Fibroblast of mammary gland (primary cell): ENCODE measurements around the gene TECR.
A peak's percentile ranks its signal among the peaks of the same experiment; 100 is the strongest.

Source experiments
- DNase-seq: peaks from one replicate; pipeline ENCODE4 v3.0.0-alpha.2; 2010; ENCODE audit warnings: low read depth
- H3K4me3 ChIP-seq: 2 replicates; pipeline ENCODE4 v1.5.1; 2011; ENCODE audit warnings: low read depth, mild to moderate bottlenecking, low read length, moderate library complexity; ENCODE audit not compliant: control insufficient read depth
- TF ChIP-seq, protein P1 (sequence below): conservative IDR thresholded peaks from 2 replicates; pipeline ENCODE4 v1.5.1; 2011; ENCODE audit warnings: low read depth, low read length, inconsistent platforms; ENCODE audit not compliant: control insufficient read depth, insufficient read depth

The TECR gene

GRCh38 chr19:14517446-14517839 is 12.0 kb upstream of the TECR start:
- H3K4me3 ChIP-seq, result peak overlapping the region; percentile 76
- TF ChIP-seq, protein P1, sequence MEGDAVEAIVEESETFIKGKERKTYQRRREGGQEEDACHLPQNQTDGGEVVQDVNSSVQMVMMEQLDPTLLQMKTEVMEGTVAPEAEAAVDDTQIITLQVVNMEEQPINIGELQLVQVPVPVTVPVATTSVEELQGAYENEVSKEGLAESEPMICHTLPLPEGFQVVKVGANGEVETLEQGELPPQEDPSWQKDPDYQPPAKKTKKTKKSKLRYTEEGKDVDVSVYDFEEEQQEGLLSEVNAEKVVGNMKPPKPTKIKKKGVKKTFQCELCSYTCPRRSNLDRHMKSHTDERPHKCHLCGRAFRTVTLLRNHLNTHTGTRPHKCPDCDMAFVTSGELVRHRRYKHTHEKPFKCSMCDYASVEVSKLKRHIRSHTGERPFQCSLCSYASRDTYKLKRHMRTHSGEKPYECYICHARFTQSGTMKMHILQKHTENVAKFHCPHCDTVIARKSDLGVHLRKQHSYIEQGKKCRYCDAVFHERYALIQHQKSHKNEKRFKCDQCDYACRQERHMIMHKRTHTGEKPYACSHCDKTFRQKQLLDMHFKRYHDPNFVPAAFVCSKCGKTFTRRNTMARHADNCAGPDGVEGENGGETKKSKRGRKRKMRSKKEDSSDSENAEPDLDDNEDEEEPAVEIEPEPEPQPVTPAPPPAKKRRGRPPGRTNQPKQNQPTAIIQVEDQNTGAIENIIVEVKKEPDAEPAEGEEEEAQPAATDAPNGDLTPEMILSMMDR, result no peak
- no peak for DNase-seq

- peak; percentile 62 for DNase-seq
- TF ChIP-seq, protein P1, result no peak
- peak within 1 kb of the TSS; percentile 76 for H3K4me3 ChIP-seq
Measured at GRCh38 chr19:14517840-14518505, 11.4 kb upstream of the TECR start, which contains the start of gene DNAJB1. DNAJB1 (minus strand) TSS chr19:14518397; CDS start chr19:14518349, 48 bp downstream.

- TF ChIP-seq, protein P1, result no peak
- H3K4me3 ChIP-seq, result no peak overlapping the region
- no peak for DNase-seq
Measured at GRCh38 chr19:14519245-14519859, 10.0 kb upstream of the TECR start.

DNA sequence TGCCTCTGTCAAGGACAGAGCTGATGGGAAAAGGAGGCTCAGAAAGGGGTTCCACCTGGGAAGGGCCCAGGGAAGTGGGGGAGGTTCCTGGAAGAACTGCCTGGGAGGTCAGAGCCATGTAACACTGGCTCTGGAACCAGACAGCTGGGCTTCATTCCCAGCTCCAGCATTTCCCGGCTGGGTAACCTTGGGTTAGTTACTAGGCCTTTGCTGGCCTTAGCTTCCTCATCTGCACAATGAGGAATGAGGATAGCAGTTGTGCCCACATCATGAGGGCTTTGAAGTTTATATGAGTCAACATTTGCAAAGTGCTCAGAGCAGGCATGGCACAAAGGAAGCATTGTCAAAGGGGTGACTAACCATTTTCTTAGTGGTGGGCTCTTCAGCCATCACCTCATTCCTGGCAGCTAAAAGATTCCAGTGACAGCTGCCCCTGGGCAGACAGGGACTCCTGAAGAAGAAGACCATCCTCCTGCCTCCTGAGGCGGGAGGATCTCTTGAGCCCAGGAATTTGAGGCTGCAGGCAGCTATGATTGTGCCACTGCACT is 9.5 kb upstream of the TECR start:
- peak; percentile 60 for DNase-seq
- H3K4me3 ChIP-seq, result no peak overlapping the region
- TF ChIP-seq, protein P1, result no peak

DNA sequence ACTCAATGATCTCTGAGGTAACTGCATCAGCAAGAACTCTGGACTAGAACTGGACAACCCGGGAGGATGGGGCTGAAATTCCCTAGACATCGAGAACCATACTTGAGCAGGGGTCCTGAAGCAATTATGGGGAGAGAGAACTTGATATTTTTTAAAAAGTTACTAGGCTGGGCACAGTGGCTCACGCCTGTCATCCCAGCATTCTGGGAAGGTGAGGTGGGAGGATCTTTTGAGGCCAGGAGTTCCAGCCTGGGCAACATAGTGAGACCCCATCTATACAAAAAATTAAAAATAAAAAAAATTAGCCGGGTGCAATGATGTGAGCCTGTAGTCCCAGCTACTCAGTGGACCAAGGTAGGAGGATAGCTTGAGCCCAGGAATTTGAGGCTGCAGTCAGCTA is 8.9 kb upstream of the TECR start:
- no peak overlapping the region for H3K4me3 ChIP-seq
- no peak for DNase-seq
- TF ChIP-seq, protein P1, result no peak

DNA sequence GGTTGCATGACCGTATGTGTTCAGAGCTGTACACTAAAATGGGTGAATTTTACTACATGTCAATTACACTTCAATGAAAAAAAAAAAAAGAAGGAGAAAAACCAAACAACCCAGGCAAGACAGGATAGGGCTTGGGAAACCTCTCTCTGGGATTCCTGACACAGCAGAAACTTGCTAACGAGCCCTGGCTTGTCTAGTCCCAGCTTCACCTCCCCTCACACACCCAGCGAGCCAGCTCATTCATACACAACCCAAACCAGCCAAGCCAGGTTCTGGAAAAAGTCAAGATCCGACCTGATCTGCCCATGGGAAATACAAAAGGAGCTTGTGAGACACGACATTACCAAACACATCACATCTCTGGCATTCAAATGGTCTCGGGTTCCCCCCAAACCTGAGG is 3.7 kb upstream of the TECR start:
- H3K4me3 ChIP-seq, result no peak overlapping the region
- TF ChIP-seq, protein P1, result no peak
- DNase-seq, result no peak

GRCh38 chr19:14526423-14526822 is 3.0 kb upstream of the TECR start:
- DNase-seq, result no peak
- TF ChIP-seq, protein P1, result no peak
- no peak overlapping the region for H3K4me3 ChIP-seq
